Activated naive CD4-positive, alpha-beta T cell (primary cell): ENCODE data around the gene RBM19.

Experiments
- DNase-seq, 4 experiments: peaks; one replicate each; lab custom pipeline; 2025; lab: John Stamatoyannopoulos, UW

Gene RBM19

GRCh38 chr12:113932381-113933196 lies 33.5 kb downstream of the RBM19 start:
- DNase-seq: no peak

- no peak for DNase-seq
These were observed 34.6 kb downstream of the RBM19 start for GRCh38 chr12:113931517-113931916.

- DNase-seq: no peak
These were observed 35.9 kb downstream of the RBM19 start for GRCh38 chr12:113930249-113930648.

GRCh38 chr12:113929312-113929989 lies 36.7 kb downstream of the RBM19 start:
- no peak for DNase-seq

GRCh38 chr12:113926788-113927187 lies 39.3 kb downstream of the RBM19 start:
- DNase-seq: no peak

GRCh38 chr12:113924341-113924740 lies 41.8 kb downstream of the RBM19 start:
- no peak for DNase-seq

GRCh38 chr12:113923251-113923650 lies 42.9 kb downstream of the RBM19 start:
- DNase-seq: no peak

GRCh38 chr12:113921430-113921829 lies 44.7 kb downstream of the RBM19 start:
- no peak for DNase-seq

- DNase-seq: no peak
These were observed 46.3 kb downstream of the RBM19 start for GRCh38 chr12:113919791-113920190.

- DNase-seq: no peak
These were observed 47.8 kb downstream of the RBM19 start for GRCh38 chr12:113918306-113918705.

GRCh38 chr12:113917393-113917792 lies 48.7 kb downstream of the RBM19 start:
- DNase-seq: no peak

GRCh38 chr12:113914806-113915205 lies 51.3 kb downstream of the RBM19 start:
- no peak for DNase-seq

- DNase-seq: no peak
These were observed 51.9 kb downstream of the RBM19 start for GRCh38 chr12:113914176-113914575.

GRCh38 chr12:113912760-113913329 lies 53.3 kb downstream of the RBM19 start:
- peak in 3 of 4 experiments; percentile 4 to 5 (median 5) for DNase-seq

- DNase-seq: no peak
These were observed 54.0 kb downstream of the RBM19 start for GRCh38 chr12:113911971-113912759.

- DNase-seq: no peak
These were observed 55.3 kb downstream of the RBM19 start for GRCh38 chr12:113910751-113911272.

- DNase-seq: no peak
These were observed 56.2 kb downstream of the RBM19 start for GRCh38 chr12:113909776-113910420.

GRCh38 chr12:113908584-113909100 lies 57.5 kb downstream of the RBM19 start:
- DNase-seq: no peak

- DNase-seq: no peak
These were observed 58.5 kb downstream of the RBM19 start for GRCh38 chr12:113907446-113908180.

- no peak for DNase-seq
These were observed 59.5 kb downstream of the RBM19 start for GRCh38 chr12:113906411-113907200.
